ENCODE measurements around the gene NAP1L4.

NAP1L4 gene

GRCh38 chr11:2904153-2905052, 87.7 kb downstream of the NAP1L4 start:
- no peak for TF ChIP-seq POLR2A (IDR thresholded peaks at IDR 0.05; ENCODE audit: low read depth, low read length)
- FAIRE-seq: no peak
- no peak for DNase-seq (ENCODE audit: insufficient read length, low spot score)

DNA sequence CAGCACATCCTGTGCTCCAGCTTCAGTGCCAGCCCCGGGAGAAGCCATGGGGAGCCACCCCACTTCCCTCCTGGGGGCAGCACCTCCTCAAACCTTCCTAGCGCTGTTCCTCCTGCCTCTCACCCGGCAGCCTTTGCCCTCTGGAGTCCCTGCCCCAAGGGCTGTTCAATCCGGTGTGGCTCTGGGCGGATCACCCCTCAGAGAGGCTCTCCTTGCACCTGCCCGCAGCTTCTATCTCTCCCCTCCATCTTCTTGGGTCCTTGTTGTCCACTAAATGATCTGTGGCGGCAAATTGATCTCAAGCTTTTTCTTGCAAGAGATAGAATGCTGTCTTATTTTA, 88.5 kb downstream of the NAP1L4 start:
- no peak for TF ChIP-seq POLR2A (IDR thresholded peaks at IDR 0.05; ENCODE audit: low read depth, low read length)
- no peak for DNase-seq (ENCODE audit: insufficient read length, low spot score)
- no peak for FAIRE-seq

GRCh38 chr11:2902784-2903671, 89.1 kb downstream of the NAP1L4 start:
- DNase-seq (ENCODE audit: insufficient read length, low spot score): no peak
- no peak for FAIRE-seq
- TF ChIP-seq POLR2A (IDR thresholded peaks at IDR 0.05; ENCODE audit: low read depth, low read length): no peak

DNA sequence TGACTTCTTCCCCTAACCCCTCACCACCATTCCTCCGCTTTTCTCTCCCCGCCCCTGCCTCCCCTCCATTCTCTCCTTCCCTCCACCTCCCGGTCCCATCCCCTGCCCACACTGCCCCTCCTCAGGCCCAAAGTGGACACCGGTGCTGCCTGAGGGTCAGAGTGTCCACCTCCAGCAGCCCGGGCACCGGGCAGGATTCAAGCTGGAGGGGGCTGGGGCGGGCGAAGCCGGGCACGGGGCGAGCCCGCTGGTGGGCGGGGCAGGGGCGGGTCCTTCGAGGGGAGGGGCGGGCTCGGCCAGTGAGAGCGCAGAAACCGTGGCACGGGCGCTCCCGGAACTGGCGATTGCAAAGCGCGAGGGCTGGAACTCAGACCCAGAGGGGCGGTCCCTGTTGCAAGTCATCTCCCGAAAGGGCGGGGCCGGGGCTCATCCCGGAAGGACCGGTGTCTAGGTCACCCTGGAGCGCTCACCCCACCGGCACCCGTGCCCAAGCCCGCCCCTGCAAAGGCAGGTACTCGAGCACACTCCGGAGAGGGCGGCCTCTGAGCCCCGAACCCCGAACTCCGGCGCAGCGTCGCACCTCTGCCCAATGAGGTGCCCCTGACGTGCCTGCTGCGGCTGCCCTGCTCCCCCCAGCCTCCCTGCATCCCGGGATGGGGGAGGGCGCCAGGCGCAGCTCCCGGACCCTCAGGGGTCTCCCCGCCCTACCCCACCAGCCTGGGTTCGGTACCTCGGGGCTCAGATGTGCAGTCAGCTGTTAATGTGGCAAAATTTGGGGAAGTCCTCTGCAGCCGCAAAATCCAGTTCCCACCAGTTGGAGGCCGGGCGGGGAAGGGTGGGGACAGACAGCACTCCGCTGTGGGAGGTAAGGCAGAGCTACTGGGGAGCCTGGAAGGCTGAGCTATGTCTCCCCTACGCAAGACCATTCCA, 90.0 kb downstream of the NAP1L4 start:
- peak; percentile 98 for DNase-seq (ENCODE audit: insufficient read length, low spot score)
- no peak for FAIRE-seq
- TF ChIP-seq POLR2A (IDR thresholded peaks at IDR 0.05; ENCODE audit: low read depth, low read length): peak; percentile 52; the same call in 1 of the 2 replicates

GRCh38 chr11:2901196-2901796, 90.8 kb downstream of the NAP1L4 start:
- FAIRE-seq: no peak
- TF ChIP-seq POLR2A (IDR thresholded peaks at IDR 0.05; ENCODE audit: low read depth, low read length): no peak
- DNase-seq (ENCODE audit: insufficient read length, low spot score): no peak

GRCh38 chr11:2899080-2899783, 92.9 kb downstream of the NAP1L4 start:
- FAIRE-seq (no peak), DNase-seq (ENCODE audit: insufficient read length, low spot score) (no peak)
- no peak for TF ChIP-seq POLR2A (IDR thresholded peaks at IDR 0.05; ENCODE audit: low read depth, low read length)

- DNase-seq (ENCODE audit: insufficient read length, low spot score) (peak; percentile 95), FAIRE-seq (no peak)
- TF ChIP-seq POLR2A (IDR thresholded peaks at IDR 0.05; ENCODE audit: low read depth, low read length): no peak
Observed at GRCh38 chr11:2898366-2899079, 93.6 kb downstream of the NAP1L4 start.

GRCh38 chr11:2897048-2897447, 95.1 kb downstream of the NAP1L4 start:
- no peak for FAIRE-seq
- no peak for TF ChIP-seq POLR2A (IDR thresholded peaks at IDR 0.05; ENCODE audit: low read depth, low read length)
- no peak for DNase-seq (ENCODE audit: insufficient read length, low spot score)

- FAIRE-seq: no peak
Observed at GRCh38 chr11:2896047-2896446, 96.1 kb downstream of the NAP1L4 start.

More at GRCh38 chr11:2896047-2896446, 96.1 kb downstream of the NAP1L4 start:
- DNase-seq (ENCODE audit: insufficient read length, low spot score): no peak
- TF ChIP-seq POLR2A (IDR thresholded peaks at IDR 0.05; ENCODE audit: low read depth, low read length): no peak
